NCI-H1092 treated with DMSO at 0.1 percent for 48 hours (cell line): ENCODE measurements around the gene CCR7.

Source experiments
- DNase-seq: peaks from one replicate; lab custom pipeline; 2025; lab: John Stamatoyannopoulos, UW

Gene CCR7

GRCh38 chr17:40534371-40535189, 30.7 kb downstream of the CCR7 start:
- no peak for DNase-seq

- no peak for DNase-seq
Measured at GRCh38 chr17:40533896-40534295, 31.4 kb downstream of the CCR7 start.

GRCh38 chr17:40532520-40533253, 32.6 kb downstream of the CCR7 start:
- DNase-seq: no peak

- DNase-seq: no peak
Measured at GRCh38 chr17:40531051-40531991, 34.0 kb downstream of the CCR7 start.

- DNase-seq: no peak
Measured at GRCh38 chr17:40530531-40530994, 34.7 kb downstream of the CCR7 start.

- no peak for DNase-seq
Measured at GRCh38 chr17:40529991-40530390, 35.3 kb downstream of the CCR7 start.

GRCh38 chr17:40528692-40529417, 36.4 kb downstream of the CCR7 start:
- DNase-seq: no peak

- DNase-seq: no peak
Measured at GRCh38 chr17:40526668-40527067, 38.6 kb downstream of the CCR7 start.

- no peak for DNase-seq
Measured at GRCh38 chr17:40525294-40525693, 40.0 kb downstream of the CCR7 start.

- no peak for DNase-seq
Measured at GRCh38 chr17:40524243-40524965, 40.9 kb downstream of the CCR7 start.

- DNase-seq: no peak
Measured at GRCh38 chr17:40522961-40523310, 42.3 kb downstream of the CCR7 start.

GRCh38 chr17:40522250-40522960, 42.9 kb downstream of the CCR7 start:
- DNase-seq: no peak

- no peak for DNase-seq
Measured at GRCh38 chr17:40520991-40521453, 44.2 kb downstream of the CCR7 start.

- no peak for DNase-seq
Measured at GRCh38 chr17:40519089-40519775, 46.0 kb downstream of the CCR7 start.

GRCh38 chr17:40518401-40519088, 46.7 kb downstream of the CCR7 start:
- DNase-seq: no peak

GRCh38 chr17:40517981-40518380, 47.3 kb downstream of the CCR7 start:
- no peak for DNase-seq

GRCh38 chr17:40517286-40517662, 48.0 kb downstream of the CCR7 start:
- no peak for DNase-seq

GRCh38 chr17:40516581-40517285, 48.5 kb downstream of the CCR7 start:
- no peak for DNase-seq
